Kidney tubule cell (primary cell): ENCODE results near the gene CACNA1F.

Experiments used
- DNase-seq: peaks from one replicate; pipeline ENCODE4 v3.0.0-alpha.2; 2018; ENCODE audit warnings: low spot score

CACNA1F gene

DNA sequence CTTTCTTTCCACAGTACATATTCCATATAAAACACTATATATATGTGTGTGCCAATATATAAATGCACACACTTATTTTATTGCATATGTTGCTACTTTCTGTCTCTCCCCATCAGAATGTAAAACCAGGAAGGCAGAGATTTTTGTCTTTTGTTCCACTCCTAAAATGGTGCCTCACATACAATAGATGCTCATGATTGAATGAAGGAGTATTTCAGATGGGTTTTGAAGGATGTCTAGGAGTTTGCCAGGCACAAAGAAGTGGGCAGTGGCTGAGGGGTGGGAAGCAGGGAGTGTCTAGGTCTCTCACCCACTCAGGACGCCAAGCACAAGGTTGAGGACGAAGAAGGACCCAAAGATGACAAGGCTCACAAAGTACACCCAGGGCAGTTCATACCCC, 5.4 kb downstream of the CACNA1F start:
- no peak for DNase-seq

DNA sequence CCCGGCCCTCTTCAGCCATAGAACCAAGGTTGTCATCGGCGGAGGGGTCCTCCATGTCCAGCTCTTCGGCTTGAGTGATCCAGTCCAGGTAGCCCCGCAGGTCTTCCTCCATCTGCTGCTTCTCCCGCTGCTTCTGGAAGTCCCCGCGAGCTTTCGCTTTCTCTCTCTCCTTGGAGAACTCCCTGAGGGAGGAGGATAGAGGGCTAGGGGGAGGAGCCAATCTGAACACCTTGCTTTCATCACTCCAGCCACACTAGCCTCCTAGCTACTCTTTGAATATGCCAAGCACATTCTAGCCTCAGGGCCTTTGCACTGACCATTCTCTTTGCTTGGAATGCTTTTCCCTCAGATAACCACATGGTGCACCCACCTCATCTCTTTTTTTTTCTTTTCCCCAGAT, 6.2 kb downstream of the CACNA1F start:
- DNase-seq: no peak

DNA sequence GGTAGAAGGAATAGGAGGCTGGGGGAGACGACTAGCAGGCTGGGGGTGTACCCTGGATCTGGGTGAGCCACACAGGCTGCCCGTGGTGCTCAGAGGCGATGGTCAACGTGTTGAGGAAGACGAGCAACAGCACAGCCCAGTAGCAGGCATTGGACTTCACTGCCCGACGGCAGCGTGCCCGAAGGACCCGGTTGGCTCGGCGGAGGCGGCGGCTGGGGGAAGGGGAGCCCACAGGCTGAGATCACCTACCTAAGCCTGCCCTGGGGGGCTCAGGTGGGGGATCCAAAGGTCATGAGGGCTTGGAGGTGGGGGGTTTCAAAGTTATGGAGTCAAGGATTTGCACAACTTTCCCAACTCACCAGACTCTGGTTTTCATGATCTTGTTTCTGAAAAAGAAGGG, 7.3 kb downstream of the CACNA1F start:
- DNase-seq: no peak

DNA sequence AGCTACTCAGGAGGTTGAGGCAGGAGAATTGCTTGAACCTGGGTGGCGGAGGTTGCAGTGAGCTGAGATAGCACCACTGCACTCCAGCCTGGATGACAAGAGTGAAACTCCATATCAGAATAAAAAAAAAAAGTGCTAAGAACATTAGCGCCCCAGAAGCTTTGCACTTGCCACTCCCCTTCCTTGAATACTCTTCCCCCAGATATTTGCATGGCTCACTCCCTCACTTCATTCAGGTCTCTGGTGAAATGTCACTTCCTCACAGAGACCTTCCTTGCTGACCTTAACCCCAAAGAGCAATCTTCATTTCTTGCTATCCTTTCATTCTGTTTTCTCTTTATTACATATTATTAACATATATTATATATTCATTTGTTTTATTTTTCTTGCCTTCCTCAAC, 11.3 kb downstream of the CACNA1F start:
- no peak for DNase-seq

DNA sequence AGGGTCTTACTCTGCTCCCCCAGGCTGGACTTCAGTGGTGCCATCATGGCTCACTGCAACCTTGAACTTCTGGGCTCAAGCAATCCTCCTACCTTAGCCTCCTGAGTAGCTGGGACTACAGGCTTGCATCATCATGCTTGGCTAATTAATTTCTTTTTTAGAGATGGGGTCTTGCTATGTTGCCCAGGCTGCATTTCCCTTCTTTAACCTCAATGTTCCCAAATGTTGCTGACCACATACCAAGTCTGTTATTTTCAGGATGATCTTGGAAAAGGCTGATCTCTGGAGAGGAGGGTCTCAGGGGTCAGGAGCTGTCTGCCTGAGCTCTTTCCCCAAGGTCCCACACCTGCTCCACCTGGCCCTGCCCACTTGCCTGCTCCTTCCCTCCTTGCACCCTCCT, 13.0 kb downstream of the CACNA1F start:
- DNase-seq: no peak

DNA sequence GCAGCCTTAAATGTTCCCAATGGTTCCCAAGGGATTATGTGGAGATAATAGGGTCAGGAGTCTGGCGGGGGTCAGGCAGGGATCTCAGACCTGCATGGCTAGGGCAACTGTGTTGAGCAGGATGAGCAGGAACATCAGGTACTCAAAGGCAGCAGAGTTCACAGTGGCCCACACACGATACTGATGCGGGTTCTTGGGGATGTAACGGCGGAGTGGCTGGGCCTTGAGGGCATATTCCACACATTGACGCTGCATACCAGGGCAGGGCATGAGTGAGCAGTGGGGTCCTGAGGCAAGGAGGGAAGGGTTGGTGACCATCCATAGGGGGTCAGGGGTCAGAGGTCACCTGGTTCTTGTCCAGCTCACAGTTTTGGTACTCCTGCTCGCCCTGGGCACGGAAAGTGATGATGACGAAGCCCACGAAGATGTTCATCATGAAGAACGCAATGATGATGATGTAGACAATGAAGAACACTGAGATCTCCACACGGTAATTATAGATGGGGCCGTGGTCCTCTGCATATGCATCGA, 18.1 kb downstream of the CACNA1F start:
- no peak for DNase-seq

DNA sequence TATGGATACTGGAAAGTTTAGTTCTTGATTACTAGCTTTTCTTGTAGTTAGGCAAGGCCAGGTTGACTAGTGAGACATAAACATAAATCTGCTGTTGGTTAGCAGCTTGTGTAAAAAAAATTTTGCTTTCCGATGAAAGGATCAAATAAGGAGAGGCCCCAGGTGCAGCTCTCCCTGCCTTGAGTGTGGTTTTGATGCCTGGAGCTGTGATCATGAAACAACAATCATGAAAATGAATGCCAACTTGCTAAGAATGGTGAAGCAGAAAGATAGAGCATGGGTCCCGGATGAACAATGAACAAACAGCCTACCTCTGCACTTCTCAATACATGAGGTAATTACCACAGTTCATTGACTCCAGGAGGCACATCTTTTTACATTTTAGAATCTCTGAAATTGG, 18.7 kb downstream of the CACNA1F start:
- no peak for DNase-seq

DNA sequence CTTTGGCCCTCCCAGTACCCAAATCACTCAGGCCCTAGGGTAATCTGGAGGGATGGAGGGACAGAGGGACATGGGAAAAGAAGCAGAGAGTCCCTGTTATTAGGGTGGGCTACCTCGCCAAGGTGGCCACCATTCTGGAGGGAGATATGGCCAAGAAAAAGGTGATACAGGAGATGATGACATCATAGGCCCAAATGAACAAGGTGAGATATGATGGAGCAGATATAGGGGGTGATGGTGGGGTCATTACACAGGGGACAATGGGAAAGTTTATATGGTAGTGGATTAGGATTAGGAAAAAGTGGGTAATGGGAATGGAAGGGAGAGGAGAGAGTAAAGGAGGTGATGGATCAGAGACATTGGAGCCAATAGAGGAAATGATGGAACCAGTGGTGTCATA, 20.3 kb downstream of the CACNA1F start:
- DNase-seq: no peak

DNA sequence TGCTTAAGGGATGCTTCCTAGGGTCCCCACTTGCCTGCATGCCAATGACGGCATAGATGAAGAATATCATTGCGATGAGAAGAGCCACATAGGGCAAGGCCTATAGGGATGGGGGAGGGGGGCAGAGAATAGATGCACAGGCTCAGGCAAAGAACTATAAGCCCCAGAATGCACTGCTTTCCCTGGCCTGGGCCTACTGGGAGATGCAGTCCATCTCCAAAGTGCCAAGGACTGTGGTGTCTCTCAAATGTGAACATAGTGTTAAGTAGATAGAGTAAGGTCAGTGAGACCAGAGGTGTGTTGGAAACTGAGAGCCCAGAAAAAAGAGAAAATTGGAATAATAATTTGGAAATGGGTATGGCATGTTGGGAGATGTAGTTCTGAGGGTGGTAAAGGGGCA, 20.9 kb downstream of the CACNA1F start:
- no peak for DNase-seq

DNA sequence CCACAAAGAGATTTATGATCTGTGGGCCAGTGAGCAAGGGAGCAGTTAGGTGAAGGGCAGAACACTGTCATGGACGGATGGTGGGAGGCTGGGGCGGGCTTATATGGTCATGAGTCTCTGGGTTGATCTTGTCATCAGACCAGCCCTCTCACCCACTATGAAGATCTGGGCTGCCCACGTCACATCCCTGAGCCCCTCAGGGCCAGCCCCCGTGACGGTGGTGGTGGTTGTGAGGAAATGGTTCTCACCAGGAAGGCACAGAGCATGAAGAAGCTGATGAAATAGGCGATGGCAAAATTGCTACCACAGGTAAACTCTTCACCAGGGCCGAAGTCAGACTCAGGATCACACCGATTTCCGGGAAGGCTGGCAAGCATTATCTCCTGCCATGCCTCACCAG, 22.1 kb downstream of the CACNA1F start:
- DNase-seq: no peak

DNA sequence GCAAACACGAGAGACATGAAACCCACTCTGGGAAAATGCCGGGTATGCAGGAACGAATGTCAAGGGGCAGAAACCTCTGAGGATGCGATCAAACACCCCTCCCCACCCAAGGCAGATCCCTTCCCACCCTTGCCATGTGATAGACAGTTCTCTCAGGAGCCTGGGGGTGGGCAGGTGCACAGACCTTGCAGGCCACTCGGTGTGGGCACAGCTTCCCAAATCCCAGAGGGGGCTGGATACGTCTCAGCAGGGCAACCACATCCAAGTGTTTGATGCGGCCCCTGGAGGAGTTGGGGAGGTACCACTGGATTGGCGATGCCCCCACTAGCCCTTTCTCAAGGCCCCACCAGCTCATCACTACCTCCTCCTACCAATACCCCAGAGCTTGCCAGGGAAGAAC, 22.7 kb downstream of the CACNA1F start:
- no peak for DNase-seq

DNA sequence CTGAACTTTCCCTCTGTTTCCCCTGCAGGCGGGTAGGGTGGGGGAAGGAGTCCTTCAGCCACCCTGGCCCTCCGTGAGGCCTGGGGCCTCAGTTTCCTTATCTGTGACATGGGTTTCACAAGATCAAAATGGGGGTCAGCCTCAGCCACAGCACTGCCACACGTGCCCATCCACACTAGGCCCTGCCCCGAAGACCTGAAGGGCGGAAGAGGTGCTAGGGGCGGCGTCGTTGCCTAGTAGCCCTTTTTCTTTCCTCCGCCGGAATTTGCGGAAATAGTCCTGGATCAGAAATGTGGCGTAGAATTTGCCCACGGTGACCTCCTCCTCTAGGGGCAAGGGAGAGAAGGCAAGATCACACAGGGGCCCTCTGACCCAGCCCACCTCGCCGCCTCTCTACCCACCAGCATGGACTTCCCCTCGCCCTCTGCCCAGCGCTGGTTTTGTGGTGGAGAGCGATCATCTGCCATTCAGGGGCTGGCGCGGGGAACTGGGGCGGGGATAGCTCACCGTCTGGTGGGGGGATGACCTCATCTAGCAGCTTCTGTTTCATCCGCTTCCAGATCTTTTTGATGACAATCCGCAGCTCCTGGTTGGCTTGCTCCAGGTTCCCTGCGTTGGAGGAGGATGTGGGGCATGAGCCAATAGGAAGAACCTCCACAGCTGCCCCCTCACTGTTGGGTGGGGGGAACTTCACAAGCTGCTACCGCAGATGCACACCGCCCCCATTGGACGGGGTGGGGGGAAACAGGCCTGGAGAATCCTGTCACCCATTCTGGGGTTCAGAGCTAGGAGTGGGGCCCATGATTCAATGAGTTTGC, 23.5 kb downstream of the CACNA1F start:
- DNase-seq: no peak

DNA sequence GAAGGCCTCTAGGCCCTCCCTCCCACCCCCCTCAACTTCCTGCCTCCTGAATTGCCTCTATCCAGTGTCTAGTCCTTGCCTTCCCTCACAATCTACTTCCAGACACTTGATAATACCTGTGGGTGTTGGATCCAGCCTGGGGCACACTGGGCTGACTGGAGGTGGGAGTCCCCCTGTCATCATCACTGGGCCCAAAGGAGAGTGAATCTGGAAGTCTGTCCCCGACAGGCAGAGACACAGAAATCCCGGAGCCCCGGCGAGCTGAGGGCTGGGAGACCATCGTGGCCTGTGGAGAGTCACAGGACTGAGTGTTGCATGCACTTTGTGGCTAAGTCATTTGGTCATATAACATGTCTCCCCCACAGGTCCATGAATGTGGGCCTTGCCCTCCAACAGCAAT, 24.7 kb downstream of the CACNA1F start:
- no peak for DNase-seq

DNA sequence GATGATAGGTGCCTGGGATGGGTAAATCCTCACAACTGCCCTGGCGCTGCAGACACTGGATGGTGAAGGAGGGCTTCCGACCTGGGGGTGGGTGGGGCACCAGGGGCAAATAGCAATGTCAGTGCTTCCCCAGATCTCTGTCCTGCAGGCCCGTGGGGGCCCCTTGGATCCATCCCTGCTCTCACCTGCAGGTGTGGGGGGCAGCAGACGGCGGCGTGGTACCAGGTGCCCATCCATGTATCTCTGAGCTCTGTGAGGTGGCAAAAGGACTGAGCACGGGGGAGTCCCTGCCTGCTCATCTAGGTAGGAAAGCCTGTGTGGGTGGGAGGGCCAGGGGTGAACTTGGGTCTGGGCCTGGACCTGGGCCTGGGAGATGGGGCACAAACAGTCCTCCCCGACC, 26.6 kb downstream of the CACNA1F start:
- no peak for DNase-seq

DNA sequence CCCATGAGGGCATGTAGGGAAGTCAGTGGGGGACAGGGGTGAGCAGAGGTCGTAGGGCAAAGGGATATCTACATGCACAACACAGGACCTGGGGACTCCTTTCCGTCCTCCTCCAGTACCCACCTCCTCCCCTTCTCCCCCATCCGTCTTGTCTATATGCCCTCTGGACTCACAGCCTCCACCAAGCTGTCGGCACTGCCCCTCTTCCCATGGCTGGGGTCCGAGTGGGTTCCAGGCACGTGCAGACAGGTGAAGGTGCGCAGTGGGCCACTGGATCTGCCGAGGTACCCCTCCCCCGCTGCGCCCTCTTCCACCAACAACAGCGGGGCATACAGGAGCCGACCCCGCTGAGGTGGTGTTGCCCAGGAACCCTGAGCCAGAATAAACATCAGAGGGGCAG, 27.7 kb downstream of the CACNA1F start:
- DNase-seq: no peak

DNA sequence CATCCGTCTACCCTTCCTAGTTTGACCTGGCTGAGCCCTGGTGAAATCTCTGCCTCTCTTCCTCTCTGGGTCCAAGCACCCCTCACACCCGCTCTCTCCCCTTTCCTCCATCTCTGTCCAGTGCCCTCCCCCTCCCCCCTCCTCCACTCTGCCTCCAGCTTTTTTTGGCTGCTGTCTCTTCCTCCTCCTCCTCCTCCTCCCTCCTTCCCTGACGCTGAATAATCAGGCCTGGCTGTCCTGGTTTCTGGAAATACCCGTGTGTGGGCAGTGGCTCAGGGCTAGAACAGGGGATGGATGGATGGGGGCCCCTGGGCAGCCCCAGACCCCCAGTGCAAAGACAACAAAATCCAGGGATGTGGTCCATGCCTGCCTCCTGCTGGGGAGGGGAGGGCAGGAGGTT, 28.4 kb downstream of the CACNA1F start:
- no peak for DNase-seq

DNA sequence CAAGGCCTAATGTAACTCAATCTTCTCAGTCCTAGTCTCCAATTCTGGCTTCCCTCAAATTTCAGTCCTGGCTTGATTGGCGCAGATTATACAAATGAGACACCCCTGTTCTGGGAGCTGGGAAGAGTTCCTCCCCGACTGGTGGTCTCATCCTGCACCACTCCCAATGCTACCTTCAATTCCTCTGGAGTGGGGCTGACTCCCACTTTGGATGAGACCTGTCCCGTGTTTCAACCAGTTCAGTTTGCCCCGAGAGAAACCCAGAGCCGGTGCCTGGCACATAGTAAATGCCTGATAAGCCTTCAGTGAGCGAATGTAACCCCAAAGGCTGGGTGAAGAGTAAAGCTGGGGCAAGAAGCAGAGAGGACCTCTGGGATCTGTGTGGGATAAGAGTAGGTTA, 29.1 kb downstream of the CACNA1F start:
- DNase-seq: no peak

DNA sequence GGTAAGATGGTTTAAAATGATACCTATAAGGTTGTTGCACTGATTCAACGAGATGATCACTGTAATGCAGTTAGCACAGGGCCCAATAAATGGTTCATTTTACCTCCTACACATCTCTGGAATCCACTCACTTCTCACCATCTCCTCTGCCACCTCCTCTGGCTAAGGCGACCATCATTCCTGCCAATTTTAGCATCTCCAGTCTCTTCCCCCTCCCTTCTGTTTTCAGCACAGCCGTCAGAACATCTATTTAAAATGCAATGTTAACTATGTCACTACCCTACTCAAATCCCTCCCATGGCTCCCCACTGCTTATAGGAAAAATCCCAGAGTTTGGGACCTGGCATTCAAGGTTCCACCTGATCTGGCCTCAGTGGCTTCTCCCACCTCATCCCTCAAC, 29.6 kb downstream of the CACNA1F start:
- DNase-seq: no peak

DNA sequence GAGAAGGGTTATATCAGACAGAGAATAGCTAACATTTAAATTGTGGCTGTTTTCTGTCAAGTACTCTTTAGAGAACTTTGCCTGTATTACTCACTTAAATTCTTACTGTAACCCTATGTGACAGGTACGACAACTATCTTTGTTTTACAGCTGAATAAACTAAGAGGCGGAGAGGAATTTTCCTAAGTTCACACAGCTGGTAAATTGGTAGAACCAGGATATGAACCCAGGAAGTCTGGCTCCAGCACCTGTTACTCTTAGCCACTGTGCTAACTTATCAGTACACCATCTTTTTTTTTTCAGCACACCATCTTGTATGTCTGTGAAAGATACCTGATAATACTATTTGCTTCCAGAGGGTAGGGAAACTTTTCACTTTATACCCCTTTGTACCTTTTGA, 31.1 kb downstream of the CACNA1F start:
- no peak for DNase-seq

DNA sequence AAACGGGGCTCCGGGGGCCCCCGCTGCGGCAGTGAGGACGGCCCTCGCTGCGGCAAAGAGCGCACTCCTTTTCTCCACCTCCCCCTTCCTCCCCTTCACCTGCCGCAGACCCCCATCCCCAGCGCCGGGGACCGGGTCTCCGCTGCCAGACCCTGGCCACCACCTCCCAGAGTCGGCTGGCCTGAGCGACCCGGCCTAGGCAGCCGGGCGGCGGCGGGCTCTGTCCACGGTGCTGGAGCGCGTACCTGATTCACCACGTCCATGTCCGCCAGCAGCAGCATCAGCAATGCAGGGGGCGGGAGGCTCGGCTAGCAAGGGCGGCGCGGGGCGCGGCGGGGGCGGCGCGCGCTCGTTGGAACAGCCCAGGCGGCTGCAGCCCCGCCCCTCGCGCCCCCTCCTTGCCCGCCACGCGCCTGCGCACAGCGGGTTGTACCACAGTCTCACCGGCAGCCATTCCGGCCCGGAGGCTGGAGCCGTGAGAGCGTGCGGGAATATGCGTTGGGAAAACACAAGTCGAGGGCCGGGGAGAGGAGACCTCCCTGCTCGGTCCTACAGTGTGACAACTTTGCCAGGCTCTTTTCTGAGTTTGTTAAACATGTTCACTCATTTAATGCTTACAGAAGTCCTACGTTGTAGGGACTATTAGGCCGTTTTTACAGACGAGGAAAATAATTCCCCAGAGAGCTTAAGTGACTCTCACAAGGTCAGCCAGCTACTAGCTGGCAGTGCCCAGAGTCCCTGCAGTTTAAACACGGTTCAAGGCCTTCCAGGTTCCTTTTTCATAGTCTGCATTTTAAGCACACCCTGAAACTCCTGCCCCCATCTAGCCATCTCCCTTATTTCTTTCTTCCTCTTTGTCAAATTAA, 33.0 kb downstream of the CACNA1F start, which contains the start of gene SYP:
Gene SYP, minus strand, starts transcription at position 288 of the 866 bp plus-strand sequence. Its CDS starts 7 bp downstream, at position 281.
- peak; percentile 88 for DNase-seq

DNA sequence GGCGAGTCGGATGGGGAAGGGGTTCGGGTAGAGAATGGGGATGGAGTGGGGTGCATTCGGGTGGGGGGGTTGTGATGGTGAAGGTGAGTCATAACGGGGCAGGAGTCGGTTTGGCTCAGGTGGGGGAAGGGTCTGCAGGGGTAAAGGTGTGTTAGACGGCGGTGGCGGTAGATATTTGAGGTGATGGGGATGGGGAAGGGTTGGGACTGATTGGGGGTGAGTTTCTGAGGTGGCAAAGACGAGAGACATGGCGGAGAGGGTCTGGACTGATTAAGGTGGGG, 33.9 kb downstream of the CACNA1F start:
- no peak for DNase-seq

DNA sequence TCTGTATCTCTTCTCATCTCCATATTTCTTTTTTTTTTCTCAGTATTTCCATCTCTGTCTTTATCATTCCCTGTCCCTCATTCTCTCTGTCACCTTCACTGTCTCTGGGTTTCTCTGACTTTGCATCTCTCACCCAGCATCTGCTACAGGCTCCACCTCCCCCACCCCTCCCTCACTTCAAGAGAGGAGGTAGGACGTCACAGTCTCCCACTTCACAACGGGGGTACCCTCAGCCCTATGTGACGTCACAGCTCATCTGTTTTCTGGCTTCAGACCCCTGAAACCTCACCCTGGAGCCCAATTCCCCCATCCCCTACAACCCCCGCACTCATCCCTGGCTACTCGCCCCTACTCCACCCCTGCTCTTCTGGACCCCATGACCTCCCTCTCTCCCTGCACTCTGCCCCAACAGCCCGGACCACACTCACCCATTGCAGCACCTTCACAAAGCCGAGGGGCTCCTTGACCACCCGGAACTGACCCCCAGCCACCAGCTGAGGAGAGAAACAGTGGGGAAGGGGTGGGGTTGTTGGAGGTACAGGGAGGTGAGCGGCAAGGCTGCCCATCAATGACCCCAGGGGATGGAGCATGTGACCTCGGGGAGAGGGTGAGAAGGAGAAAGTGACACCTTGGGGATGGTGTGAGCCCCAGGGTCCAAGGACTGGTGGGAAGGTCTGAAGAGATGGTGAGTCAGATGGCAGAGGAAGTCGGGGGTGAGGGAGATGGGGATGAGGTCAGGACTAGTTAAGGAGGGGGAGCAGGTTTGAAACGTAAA, 34.4 kb downstream of the CACNA1F start:
- DNase-seq: no peak
